HS-5 (cell line): ENCODE results near the gene NDUFA8.

ENCODE experiments used
- DNase-seq: peaks from one replicate; pipeline ENCODE4 v3.0.0-alpha.2; 2012; ENCODE audit warnings: low read depth

The NDUFA8 gene

DNA sequence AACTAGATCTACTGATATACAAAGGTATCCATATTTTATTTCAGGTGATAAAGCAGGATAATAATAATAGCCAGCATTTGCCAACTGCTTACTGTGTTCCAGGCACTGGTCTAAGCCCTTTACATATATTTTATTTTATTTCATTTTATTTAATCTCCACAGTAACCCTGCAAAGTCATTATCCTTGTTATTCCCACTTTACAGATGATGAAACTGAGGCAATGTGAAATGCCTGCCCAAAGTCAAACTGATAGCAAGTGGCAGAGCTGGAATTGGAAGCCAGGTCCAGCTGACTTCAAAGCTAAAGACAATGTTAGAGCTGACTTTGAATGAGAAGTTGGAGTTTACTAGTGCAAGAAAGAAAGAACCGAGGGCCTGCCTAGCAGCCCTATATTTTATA lies 25.0 kb upstream of the NDUFA8 start:
- DNase-seq, result no peak

DNA sequence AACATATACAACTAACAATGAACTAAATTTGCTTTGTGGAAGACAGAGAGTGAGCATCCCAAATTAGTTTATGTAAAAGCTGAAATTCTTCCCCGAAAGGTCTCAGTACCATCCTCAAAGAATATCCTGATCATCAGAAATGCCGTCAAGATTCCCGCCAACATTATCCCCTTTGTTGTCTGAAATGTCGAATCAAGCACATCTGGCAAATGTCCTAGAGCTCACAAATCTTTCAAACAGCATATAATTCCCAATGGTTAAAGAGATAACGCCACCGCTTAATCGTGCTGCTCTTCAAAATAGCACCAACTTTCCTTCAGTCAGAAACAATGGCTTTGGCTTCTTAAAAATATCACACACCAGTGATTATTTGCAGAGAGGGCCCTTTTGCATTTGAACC lies 23.9 kb upstream of the NDUFA8 start:
- no peak for DNase-seq

- DNase-seq, result peak; percentile 39
These were observed 21.1 kb upstream of the NDUFA8 start for GRCh38 chr9:122180633-122181032.

- DNase-seq, result no peak
These were observed 20.1 kb upstream of the NDUFA8 start for GRCh38 chr9:122179690-122180074.

DNA sequence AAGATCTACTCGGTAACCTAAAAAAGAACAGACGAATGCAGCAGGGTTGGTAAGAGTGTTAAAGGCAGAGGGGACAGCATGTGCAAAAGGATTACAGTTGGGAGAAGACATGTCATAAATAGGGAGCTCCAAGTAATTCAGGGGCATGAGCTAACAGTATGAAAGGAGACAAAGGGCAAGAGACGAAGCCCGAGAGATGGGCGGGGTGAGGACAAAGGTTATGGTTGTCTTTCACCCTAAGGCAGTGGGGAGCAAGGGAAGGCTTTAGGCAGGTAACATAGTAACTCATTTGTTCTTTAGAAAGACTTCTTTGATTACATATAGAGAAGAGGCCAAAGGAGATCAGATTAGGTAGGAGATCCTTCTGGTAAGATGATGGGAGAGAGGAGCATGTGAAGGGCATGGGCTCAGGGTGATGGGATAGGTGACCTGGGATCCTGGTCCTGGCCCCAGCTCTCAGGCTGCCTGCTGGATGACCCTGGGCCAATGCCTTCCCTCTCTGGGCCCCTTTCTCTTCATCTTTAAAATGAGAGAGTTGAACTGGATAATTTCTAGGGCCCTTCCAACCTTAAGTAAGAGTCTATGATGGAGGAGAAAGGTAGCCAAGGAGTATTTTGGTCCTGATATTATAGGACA lies 19.6 kb upstream of the NDUFA8 start:
- DNase-seq, result no peak

DNA sequence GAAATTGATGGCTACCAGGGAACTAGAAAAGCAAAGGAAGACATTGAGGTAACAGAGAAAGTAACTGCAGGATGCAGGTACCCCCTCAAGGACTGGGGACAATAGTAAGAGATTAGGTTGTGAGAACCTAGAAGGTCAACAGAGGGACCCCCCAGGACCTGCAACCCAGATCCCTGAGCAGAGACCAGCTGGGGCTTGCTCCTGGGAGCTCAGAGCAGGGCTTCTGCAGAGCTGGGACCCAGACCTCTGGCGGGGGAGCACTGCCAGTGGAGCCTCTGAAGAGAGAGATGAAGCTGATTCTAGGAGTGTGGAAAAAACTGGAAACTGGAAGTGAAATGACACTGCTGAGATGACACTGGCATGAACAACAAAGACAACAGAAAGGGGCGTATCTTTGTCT lies 17.3 kb upstream of the NDUFA8 start:
- DNase-seq, result no peak

- DNase-seq, result no peak
These were observed 14.1 kb upstream of the NDUFA8 start for GRCh38 chr9:122173670-122174069.

DNA sequence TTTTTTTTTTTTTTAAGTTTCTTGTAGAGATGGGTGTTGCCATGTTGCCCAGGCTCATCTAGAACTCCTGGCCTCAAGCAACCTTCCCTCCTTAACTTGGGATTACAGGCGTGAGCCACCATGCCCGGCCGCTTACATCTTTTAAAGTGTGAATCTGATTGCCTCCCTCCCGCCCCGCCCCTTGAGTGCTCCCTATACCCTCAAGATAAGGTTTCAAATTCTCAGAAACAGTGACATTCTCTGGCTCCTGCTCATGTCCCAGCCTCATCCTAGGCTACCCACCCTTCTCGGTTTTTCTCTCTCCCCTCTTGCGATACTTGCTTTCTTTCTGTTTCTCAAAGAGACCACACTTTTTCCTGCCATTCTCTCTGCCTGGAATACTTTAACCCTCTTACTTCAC lies 12.6 kb upstream of the NDUFA8 start:
- no peak for DNase-seq

- no peak for DNase-seq
These were observed 8.8 kb upstream of the NDUFA8 start for GRCh38 chr9:122168356-122168755.

DNA sequence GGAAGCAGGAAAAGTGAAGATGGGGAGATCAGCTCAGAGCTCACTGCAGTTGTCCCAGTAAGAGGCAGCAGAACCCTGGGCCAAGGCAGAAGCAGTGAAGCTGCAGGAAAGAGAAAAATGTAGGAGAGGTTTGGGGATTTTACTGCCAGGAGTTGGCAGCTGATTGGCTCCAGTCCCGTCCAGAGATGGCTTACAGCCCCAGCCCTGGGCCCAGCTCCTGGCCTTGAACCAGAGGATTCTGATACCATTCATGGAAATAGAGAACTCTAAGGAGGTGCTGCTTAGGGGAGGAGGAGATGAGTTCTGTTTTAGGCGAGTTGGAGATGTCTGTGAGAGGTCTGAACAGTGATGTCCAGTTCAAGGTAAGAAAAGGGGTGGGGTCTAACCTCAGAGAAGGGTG lies 4.7 kb upstream of the NDUFA8 start:
- no peak for DNase-seq

GRCh38 chr9:122162415-122162814 lies 2.8 kb upstream of the NDUFA8 start:
- DNase-seq, result no peak

DNA sequence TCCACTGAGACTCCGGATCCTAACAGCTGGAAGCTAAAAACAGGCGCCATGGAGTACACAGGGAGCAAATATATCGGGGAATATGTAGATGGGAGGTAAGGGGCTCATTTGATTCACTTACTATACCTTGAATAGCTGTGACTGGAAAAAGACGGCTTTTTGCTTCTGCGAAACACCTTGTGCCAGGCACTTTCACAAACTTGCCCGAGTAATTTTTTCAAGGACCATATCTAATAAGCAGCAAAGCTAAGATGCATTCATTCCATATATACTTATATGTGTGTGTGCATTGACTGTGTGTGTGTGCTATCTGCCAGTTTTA lies 307 bp upstream of the NDUFA8 start:
- DNase-seq, result no peak

GRCh38 chr9:122158202-122158601 lies 1.4 kb downstream of the NDUFA8 start:
- DNase-seq, result no peak

- DNase-seq, result no peak
These were observed 3.8 kb downstream of the NDUFA8 start for GRCh38 chr9:122155796-122156195.

- no peak for DNase-seq
These were observed 8.2 kb downstream of the NDUFA8 start for GRCh38 chr9:122151267-122151828.

DNA sequence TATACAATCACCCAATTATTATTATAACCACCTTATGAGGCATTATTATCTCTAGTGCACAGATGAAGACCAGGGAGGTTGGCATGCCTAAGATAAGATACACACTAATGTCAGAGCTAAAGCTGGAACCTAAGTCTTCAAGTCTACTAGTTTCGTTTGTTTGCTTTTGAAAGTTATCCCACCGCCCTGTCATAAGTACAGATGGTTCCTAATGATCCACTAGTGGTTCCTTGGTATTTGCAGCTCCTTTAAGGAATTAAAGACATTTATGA lies 14.1 kb downstream of the NDUFA8 start:
- no peak for DNase-seq

GRCh38 chr9:122144836-122145591 lies 14.6 kb downstream of the NDUFA8 start:
- DNase-seq, result no peak

GRCh38 chr9:122143876-122144405 lies 15.6 kb downstream of the NDUFA8 start:
- DNase-seq, result no peak

DNA sequence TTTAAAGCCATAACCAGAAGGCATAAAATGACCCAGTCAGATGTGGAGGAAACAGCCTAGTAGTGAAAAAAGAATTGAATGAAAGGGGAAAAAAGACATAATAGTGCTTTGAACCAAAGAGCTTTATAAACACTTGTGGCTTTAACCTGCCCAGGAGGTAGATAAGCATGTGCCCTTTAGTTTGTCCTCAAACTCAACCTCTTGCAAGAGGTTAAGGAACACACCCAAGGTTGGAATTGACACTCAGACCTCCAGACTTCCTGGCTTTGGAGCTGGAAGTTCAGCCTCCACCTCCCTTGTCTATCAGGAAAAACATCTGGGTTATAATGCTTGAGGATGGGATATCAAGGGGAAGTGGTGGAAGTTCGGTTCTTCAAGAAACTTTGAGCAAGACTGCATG lies 16.3 kb downstream of the NDUFA8 start:
- no peak for DNase-seq

GRCh38 chr9:122141671-122142070 lies 17.9 kb downstream of the NDUFA8 start:
- DNase-seq, result no peak

GRCh38 chr9:122140368-122141193 lies 19.0 kb downstream of the NDUFA8 start:
- DNase-seq, result no peak

- no peak for DNase-seq
These were observed 20.9 kb downstream of the NDUFA8 start for GRCh38 chr9:122138560-122139268.
